H9 (cell line): ENCODE results near the gene STOX2. TPM values are rescaled to one million over a fixed set of nuclear protein-coding genes. Genes with fewer than 3 reads are reported as not detected.
A peak's percentile ranks its signal among the peaks of the same experiment; 100 is the strongest.

ENCODE experiments used
- DNase-seq: peaks from one replicate; pipeline ENCODE4 v3.0.0-alpha.2; 2017
- H2AFZ ChIP-seq: one replicate; pipeline ENCODE4 v1.6.1; 2013; ENCODE audit warnings: mild to moderate bottlenecking, low read length, control low read depth, moderate library complexity
- H2AK5ac ChIP-seq: 2 replicates; pipeline ENCODE4 v1.6.1; 2013; ENCODE audit warnings: low read length, control low read depth, mixed read lengths; ENCODE audit not compliant: insufficient read length
- H2BK120ac ChIP-seq: one replicate; pipeline ENCODE4 v1.6.1; 2013; ENCODE audit warnings: low read depth, mild to moderate bottlenecking, low read length, control low read depth, inconsistent platforms; ENCODE audit not compliant: poor library complexity, severe bottlenecking
- H2BK12ac ChIP-seq: 2 replicates; pipeline ENCODE4 v1.6.1; 2013; ENCODE audit warnings: low read length, control low read depth, mixed read lengths, low read depth; ENCODE audit not compliant: insufficient read length
- H2BK15ac ChIP-seq: 2 replicates; pipeline ENCODE4 v1.6.1; 2013; ENCODE audit warnings: low read depth, low read length, control low read depth
- H2BK20ac ChIP-seq: one replicate; pipeline ENCODE4 v1.6.1; 2013; ENCODE audit warnings: low read depth, mild to moderate bottlenecking, low read length, control low read depth, inconsistent platforms; ENCODE audit not compliant: poor library complexity, severe bottlenecking
- H2BK5ac ChIP-seq: 2 replicates; pipeline ENCODE4 v1.6.1; 2013; ENCODE audit warnings: low read length, control low read depth, mixed read lengths; ENCODE audit not compliant: insufficient read length
- H3K14ac ChIP-seq: 2 replicates; pipeline ENCODE4 v1.6.1; 2013; ENCODE audit warnings: low read length, control low read depth; ENCODE audit not compliant: insufficient read depth
- H3K18ac ChIP-seq: 2 replicates; pipeline ENCODE4 v1.6.1; 2013; ENCODE audit warnings: low read depth, mild to moderate bottlenecking, mixed read lengths, low read length, control low read depth; ENCODE audit not compliant: insufficient read length
- H3K23ac ChIP-seq: 2 replicates; pipeline ENCODE4 v1.6.1; 2013; ENCODE audit warnings: low read length, control low read depth, mixed read lengths, low read depth; ENCODE audit not compliant: insufficient read length
- H3K23me2 ChIP-seq: 2 replicates; pipeline ENCODE4 v1.6.1; 2013; ENCODE audit warnings: low read depth, mild to moderate bottlenecking, mixed read lengths, low read length, control low read depth; ENCODE audit not compliant: insufficient read length, poor library complexity, severe bottlenecking
- H3K27ac ChIP-seq: 2 replicates; pipeline ENCODE4 v1.5.1; 2013; ENCODE audit warnings: low read length, control low read depth, mixed read lengths, low read depth; ENCODE audit not compliant: insufficient read length
- H3K27me3 ChIP-seq: 2 replicates; pipeline ENCODE4 v1.6.1; 2013; ENCODE audit warnings: low read length, control low read depth, inconsistent platforms; ENCODE audit not compliant: insufficient read depth
- H3K4ac ChIP-seq: 2 replicates; pipeline ENCODE4 v1.6.1; 2013; ENCODE audit warnings: low read depth, mild to moderate bottlenecking, control low read depth, inconsistent platforms, low read length, moderate library complexity
- H3K4me1 ChIP-seq: 2 replicates; pipeline ENCODE4 v1.6.1; 2013; ENCODE audit warnings: low read length, control low read depth, inconsistent platforms; ENCODE audit not compliant: insufficient read depth
- H3K4me2 ChIP-seq: 2 replicates; pipeline ENCODE4 v1.6.1; 2013; ENCODE audit warnings: low read length, control low read depth, mixed read lengths; ENCODE audit not compliant: insufficient read length, insufficient read depth
- H3K56ac ChIP-seq: 2 replicates; pipeline ENCODE4 v1.6.1; 2013; ENCODE audit warnings: low read depth, mild to moderate bottlenecking, mixed read lengths, low read length, control low read depth; ENCODE audit not compliant: insufficient read length
- H3K79me1 ChIP-seq: 2 replicates; pipeline ENCODE4 v1.6.1; 2013; ENCODE audit warnings: low read depth, mild to moderate bottlenecking, moderate library complexity, low read length, control low read depth, inconsistent platforms; ENCODE audit not compliant: insufficient read depth, poor library complexity, severe bottlenecking
- H3K79me2 ChIP-seq: 2 replicates; pipeline ENCODE4 v1.6.1; 2013; ENCODE audit warnings: low read length, control low read depth, inconsistent platforms; ENCODE audit not compliant: insufficient read depth
- H3K9ac ChIP-seq: 2 replicates; pipeline ENCODE4 v1.6.1; 2013; ENCODE audit warnings: low read length, control low read depth, mixed read lengths; ENCODE audit not compliant: insufficient read length; ENCODE audit errors: extremely low read depth
- H3K9me3 ChIP-seq: one replicate; pipeline ENCODE4 v1.6.1; 2013; ENCODE audit warnings: low read depth, low read length, inconsistent platforms; ENCODE audit not compliant: control insufficient read depth
- H3T11ph ChIP-seq: one replicate; pipeline ENCODE4 v1.6.1; 2013; ENCODE audit warnings: mild to moderate bottlenecking, low read length, control low read depth, inconsistent platforms
- H4K20me1 ChIP-seq: one replicate; pipeline ENCODE4 v1.6.1; 2013; ENCODE audit not compliant: control insufficient read depth, insufficient read length, insufficient read depth
- H4K5ac ChIP-seq: 2 replicates; pipeline ENCODE4 v1.6.1; 2013; ENCODE audit warnings: low read depth, mild to moderate bottlenecking, mixed read lengths, low read length, control low read depth; ENCODE audit not compliant: insufficient read length
- H4K8ac ChIP-seq: replicated peaks from 2 replicates; pipeline ENCODE4 v1.6.1; 2013; ENCODE audit warnings: low read length, control low read depth, mixed read lengths, low read depth; ENCODE audit not compliant: insufficient read length
- H4K91ac ChIP-seq: 2 replicates; pipeline ENCODE4 v1.6.1; 2013; ENCODE audit warnings: low read depth, mild to moderate bottlenecking, moderate library complexity, mixed read lengths, low read length, control low read depth; ENCODE audit not compliant: insufficient read length
- H3K27ac Mint-ChIP-seq, 3 experiments: 2 replicates in 2 of 3; 3 replicates in 1 of 3; pipeline ENCODE4 v1.8.0; 2020 to 2021; ENCODE audit warnings: mixed read lengths in 3 of 3, mild to moderate bottlenecking in 1 of 3, moderate library complexity in 1 of 3
- H3K27me3 Mint-ChIP-seq: 2 replicates; pipeline ENCODE4 v1.8.0; 2021; ENCODE audit warnings: low read depth, mild to moderate bottlenecking, moderate library complexity, mixed read lengths
- H3K36me3 Mint-ChIP-seq, 3 experiments: 2 replicates in 2 of 3; 3 replicates in 1 of 3; pipeline ENCODE4 v1.8.0; 2020 to 2021; ENCODE audit warnings: low read depth in 3 of 3, mixed read lengths in 3 of 3; ENCODE audit not compliant: insufficient read depth in 1 of 3
- H3K4me1 Mint-ChIP-seq, 2 experiments: 2 replicates each; pipeline ENCODE4 v1.8.0; 2020; ENCODE audit warnings: mixed read lengths in 2 of 2
- H3K4me3 Mint-ChIP-seq, 2 experiments: 2 replicates in 1 of 2; 3 replicates in 1 of 2; pipeline ENCODE4 v1.8.0; 2020 to 2021; ENCODE audit warnings: mild to moderate bottlenecking in 2 of 2, mixed read lengths in 2 of 2, moderate library complexity in 1 of 2
- H3K9me3 Mint-ChIP-seq, 2 experiments: 2 replicates in 1 of 2; 3 replicates in 1 of 2; pipeline ENCODE4 v1.8.0; 2020; ENCODE audit warnings: mild to moderate bottlenecking in 2 of 2, mixed read lengths in 2 of 2, moderate library complexity in 1 of 2
- CTCF ChIP-seq: fragments of 200-600 bp; sonication (generic); conservative IDR thresholded peaks from 3 replicates; pipeline ENCODE4 v1.8.0; 2021; ENCODE audit warnings: antibody characterized with exemption, mild to moderate bottlenecking
- total RNA-seq: library from RNA; stranded (reverse); gene quantifications from 2 replicates; pipeline ENCODE4 v1.2.1, GENCODE V29; 2021

STOX2 gene
- total RNA-seq, 1 experiment from 2014 or later, result 28.2 TPM

- no peak overlapping the region for H3K4me2 ChIP-seq
- no peak overlapping the region for H2BK5ac ChIP-seq
- H4K91ac ChIP-seq, result no peak overlapping the region
- H2BK120ac ChIP-seq, result no peak overlapping the region
- no peak overlapping the region for H2AFZ ChIP-seq
- H3K27ac ChIP-seq, result no peak overlapping the region
- no peaks in the 10 kb centered on the region for H3K79me1 ChIP-seq
- H3K9ac ChIP-seq, result no peak overlapping the region
- no peak for TF ChIP-seq CTCF
- no peaks in the 10 kb centered on the region; the same call in 1 of the 2 replicates for H3K27me3 ChIP-seq
- no peak overlapping the region for H3K23ac ChIP-seq
- H3T11ph ChIP-seq, result no peak overlapping the region
- Mint-ChIP-seq H3K4me3 (peak overlapping the region in 1 of 2 experiments; percentile 97; a peak in 1 of 5 replicates), H3K27me3 (peaks cover 36% of the 10 kb centered on the region), H3K27ac (no peak overlapping the region), H3K9me3 (peaks cover under 1% of the 10 kb centered on the region in 2 experiments; a peak in 4 of 5 replicates), H3K4me1 (peaks cover 35 to 41% of the 10 kb centered on the region in 2 experiments), H3K36me3 (peaks cover 6 to 10% (median 8%) of the 10 kb centered on the region in 3 experiments; a peak in 6 of 7 replicates)
- peaks cover 21% of the 10 kb centered on the region; the same call in 1 of the 2 replicates for H3K79me2 ChIP-seq
- no peak overlapping the region for H2BK15ac ChIP-seq
- H3K9me3 ChIP-seq, result no peaks in the 10 kb centered on the region
- H2BK12ac ChIP-seq, result no peak overlapping the region
- H4K20me1 ChIP-seq, result no peaks in the 10 kb centered on the region
- H3K56ac ChIP-seq, result no peak overlapping the region
- no peak overlapping the region for H4K8ac ChIP-seq
- peaks cover 3% of the 10 kb centered on the region for H3K4me1 ChIP-seq
- H2BK20ac ChIP-seq, result no peak overlapping the region
- no peak for DNase-seq
- peaks cover 24% of the 10 kb centered on the region for H3K23me2 ChIP-seq
- H3K4ac ChIP-seq, result no peak overlapping the region
- H4K5ac ChIP-seq, result no peak overlapping the region
- no peak overlapping the region for H3K14ac ChIP-seq
- no peak overlapping the region for H3K18ac ChIP-seq
- no peak overlapping the region for H2AK5ac ChIP-seq
Observed at GRCh38 chr4:183909187-183909586, 4.1 kb downstream of the STOX2 start.
